HFF-Myc (cell line): ENCODE results near the gene CHD3.

Experiments
- DNase-seq: peaks from one replicate; pipeline ENCODE4 v3.0.0-alpha.2; 2011; ENCODE audit warnings: low read depth; ENCODE audit errors: extremely low read depth
- H3K4me3 ChIP-seq: replicated peaks from 2 replicates; pipeline ENCODE4 v1.5.1; 2011; ENCODE audit warnings: low read depth, mild to moderate bottlenecking, control low read depth, low read length
- CTCF ChIP-seq: IDR thresholded peaks from 2 replicates; pipeline ENCODE4 v1.5.1; 2012; ENCODE audit warnings: mild to moderate bottlenecking, low read depth, low read length, control low read depth; ENCODE audit errors: missing control alignments

Gene CHD3

GRCh38 chr17:7854851-7855659, 33.5 kb upstream of the CHD3 start, which contains the start of gene TMEM88:
Gene TMEM88, plus strand, starts transcription at chr17:7855066. Its CDS starts 9 bp downstream, at chr17:7855075.
- peak within 1 kb of the TSS; percentile 68 for H3K4me3 ChIP-seq
- DNase-seq, result no peak
- no peak for TF ChIP-seq CTCF

DNA sequence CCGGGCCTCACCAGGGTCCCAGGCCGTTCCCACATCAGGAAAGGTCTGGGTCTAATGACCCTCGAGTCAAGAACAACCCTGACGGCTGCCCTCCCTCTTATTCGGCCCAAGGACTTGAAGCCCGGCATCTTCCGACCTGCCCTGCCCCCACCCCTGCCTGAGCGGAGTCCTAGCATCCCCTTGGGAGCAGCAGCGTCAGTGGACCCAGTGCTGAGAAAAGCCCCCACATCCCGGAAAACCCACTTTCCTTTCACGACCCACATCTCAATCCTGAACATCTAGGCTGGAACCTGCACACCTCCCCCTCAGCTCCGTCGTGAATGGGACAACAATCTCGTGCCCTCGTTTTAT, 33.0 kb upstream of the CHD3 start:
- H3K4me3 ChIP-seq, result peak overlapping the region; percentile 68
- DNase-seq, result no peak

GRCh38 chr17:7856011-7856810, 32.4 kb upstream of the CHD3 start:
- no peak for DNase-seq
- TF ChIP-seq CTCF, result no peak
- peak overlapping the region; percentile 68 for H3K4me3 ChIP-seq

More for the DNA sequence above, 33.0 kb upstream of the CHD3 start:
- no peak for TF ChIP-seq CTCF

DNA sequence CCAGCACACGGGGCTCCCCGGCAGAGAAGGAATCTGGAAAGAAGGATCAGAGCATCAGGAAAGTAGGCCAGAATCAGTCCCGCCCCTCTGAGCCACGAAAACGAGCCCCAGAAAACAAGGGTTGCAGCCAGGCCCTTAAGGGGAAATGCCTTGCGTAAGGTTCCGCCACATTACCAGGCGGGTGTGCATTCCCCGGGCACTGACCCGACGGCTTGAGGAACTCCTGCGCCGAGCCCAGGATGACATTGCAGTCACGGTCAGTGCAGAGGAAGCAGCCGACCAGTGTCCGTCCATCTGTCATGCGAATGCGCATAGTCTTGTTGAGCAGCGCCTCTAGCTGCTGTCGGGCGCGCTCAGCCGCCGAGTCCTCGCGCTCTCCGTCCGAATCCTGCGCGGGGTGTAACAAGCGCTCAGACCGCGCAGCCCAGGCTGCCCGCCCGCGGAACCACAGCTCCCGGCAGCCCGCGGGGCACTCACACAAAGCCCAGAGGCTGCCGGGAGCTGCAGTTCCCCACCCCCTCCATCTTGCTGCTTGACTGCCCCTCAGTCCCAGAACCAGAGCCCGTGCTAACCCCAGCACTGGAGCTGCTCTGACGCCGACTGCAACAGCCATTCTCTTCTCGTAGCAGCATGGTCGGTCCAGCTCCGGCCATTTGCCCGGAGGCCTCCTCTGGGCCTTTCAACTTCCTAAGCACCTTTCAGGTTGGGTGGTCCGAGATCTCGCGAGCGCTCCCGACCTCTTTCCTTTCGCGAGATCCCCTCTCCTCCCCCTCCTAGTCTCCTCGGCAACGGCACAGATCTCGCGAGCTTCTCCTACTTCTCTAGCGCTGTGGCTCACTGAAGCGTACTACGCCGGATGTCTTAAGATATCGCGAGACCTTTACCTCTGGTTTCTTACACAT, 31.5 kb upstream of the CHD3 start, which contains the start of gene NAA38:
NAA38 (minus strand) TSS at position 749 of the 902 bp plus-strand sequence; CDS start at position 653, 96 bp downstream.
- TF ChIP-seq CTCF, result peak; percentile 34
- peak within 1 kb of the TSS; percentile 68 for H3K4me3 ChIP-seq
- peak; percentile 100 for DNase-seq

- H3K4me3 ChIP-seq, result peak within 1 kb of the TSS; percentile 68
- TF ChIP-seq CTCF, result no peak
- DNase-seq, result peak; percentile 85
Measured at GRCh38 chr17:7857713-7858521, 30.7 kb upstream of the CHD3 start, which contains the start of gene CYB5D1. Gene CYB5D1, plus strand, starts transcription at chr17:7858003. Its CDS starts 132 bp downstream, at chr17:7858135.
